ENCODE measurements around the gene VEZF1.
"Not testable (repeated sequence)": the region's sequence is repeated elsewhere in the genome, so short reads cannot be mapped to it uniquely, and the experiment has no call there.

The VEZF1 gene

DNA sequence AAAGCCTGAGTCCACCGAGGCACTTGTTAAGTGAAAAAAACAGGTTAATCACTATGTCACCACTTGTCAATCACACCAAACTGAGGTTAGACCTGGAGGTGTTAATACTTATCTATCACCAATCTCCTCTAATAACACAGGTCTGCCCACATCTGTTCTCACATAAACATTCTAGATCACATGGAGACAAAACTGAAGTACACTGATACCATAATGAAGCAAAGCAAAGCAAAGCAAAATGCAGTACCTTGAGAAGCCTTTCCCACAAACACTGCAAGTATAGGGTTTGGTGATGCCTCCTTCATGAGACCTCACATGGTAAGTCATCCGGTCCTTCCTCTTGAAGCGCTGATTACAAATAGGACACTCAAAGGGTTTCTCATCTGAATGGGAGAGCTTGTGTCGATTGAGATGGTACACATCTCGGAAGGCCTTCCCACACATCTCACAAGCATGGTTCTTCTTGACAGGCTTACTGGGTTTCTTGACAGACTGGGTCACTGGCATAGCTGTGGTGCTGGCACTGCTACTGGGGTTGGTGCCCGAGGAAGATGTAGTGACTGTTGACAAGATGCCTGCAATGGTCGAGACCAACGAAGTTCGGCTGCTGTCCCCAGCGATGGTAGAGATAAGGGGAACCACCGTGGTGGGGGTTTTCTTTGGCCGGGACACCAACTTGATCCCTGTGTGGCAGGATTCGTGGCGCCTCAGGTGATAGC, 5.4 kb downstream of the VEZF1 start:
- no peak for DNase-seq
- intact Hi-C loops (cut with DNase I): no loop called here

DNA sequence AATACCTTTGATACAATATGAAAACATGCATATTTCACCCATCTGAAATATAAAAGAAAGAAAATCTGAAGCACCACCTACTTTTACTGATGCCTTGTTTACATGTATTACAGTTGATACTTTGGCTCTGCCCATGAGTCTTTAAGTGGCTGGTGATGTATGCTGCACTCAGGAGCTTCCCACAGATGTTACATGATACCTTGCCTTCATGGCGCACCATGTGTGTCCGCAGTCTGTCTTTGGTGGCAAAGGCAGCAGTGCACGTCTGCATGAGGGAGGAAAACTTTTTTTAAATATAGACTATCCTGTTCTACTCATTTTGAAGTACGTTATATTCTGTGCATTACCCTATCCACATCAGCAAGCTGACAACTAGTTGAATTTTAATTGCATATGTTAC, 7.5 kb downstream of the VEZF1 start:
- DNase-seq: no peak
- intact Hi-C loops (cut with DNase I): no loop called here

DNA sequence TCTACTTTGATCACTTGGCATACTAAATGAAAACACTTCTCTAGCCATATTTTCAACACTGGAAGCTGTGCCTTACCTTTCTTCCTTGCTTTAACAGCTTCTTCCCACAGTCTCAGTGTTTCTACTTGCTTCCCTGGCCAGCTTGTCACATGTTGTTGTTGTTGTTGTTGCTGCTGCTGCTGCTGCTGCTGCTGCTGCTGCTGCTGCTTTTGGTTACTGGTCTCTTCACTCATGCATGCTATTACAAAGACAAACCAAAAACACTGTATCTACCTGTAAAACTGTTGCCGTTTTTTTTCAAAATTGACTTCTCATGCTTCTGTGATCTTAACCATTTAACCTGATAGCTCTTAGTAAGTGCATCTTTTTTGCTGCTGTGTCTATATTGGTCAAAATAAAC, 9.0 kb downstream of the VEZF1 start:
- intact Hi-C loops (cut with DNase I): no loop called here
- DNase-seq: no peak

- no peak for DNase-seq
- intact Hi-C loops (cut with DNase I): no loop called here
Observed at GRCh38 chr17:57976594-57976993, 11.5 kb downstream of the VEZF1 start.

GRCh38 chr17:57975044-57975443, 13.0 kb downstream of the VEZF1 start:
- DNase-seq: no peak
- intact Hi-C loops (cut with DNase I): no loop called here

DNA sequence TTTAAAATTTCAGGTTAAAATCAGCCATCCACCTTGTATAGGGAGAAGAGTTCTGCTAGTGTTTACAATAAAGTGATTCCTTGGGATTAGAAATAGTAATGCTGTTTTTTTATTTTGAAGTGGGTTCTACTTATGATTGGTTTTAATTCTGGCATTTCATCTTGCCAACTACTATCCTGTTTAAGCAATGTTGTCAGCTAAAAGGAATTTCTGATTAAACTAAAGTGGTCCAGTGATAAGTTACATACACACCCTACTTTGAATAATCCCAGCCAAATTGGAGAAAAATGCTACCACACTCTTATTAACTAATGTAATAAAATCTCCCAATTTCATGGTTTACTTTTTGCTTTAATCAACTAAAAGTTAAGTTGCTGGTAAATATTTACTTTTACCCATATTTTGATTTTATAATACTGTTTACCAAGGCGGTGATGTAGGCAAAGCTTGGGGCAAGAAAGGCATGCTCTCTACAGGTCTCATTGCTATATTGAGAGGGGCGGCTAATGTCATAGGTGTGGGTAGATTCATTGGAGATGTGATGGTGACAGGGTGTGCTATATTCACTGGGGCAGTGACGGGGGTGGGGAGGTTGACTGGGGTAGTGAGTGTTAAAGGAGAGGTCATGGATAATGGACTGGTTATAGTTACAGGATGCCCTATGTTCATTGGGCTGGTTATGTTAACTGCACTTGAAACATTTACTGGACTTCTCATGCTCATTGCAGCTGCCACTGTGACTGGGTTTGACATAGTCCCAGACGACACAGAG, 13.8 kb downstream of the VEZF1 start:
- DNase-seq; intact Hi-C loops (cut with DNase I): not testable (repeated sequence)

GRCh38 chr17:57972151-57972550, 15.9 kb downstream of the VEZF1 start:
- DNase-seq: peak in 1 of 10 donors; percentile 41
- intact Hi-C loops (cut with DNase I): no loop called here

DNA sequence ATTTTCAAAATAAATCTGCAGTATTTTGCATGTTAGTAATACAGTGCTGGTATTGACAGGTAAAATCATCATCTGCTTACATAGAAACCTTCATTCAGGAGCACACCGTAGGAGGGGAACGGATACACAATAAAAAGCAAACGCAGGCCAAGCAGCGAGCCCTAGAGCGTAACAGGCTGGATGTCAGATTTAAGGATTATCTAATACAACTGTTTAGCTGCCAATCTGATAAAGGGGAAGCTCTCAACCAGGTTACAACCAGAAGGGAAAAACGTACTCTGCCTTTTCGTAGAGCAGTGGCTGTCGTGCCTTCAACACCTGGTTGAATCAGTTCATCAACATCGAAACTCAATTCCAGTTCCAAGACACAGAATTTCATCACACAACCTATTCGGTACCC, 16.5 kb downstream of the VEZF1 start:
- DNase-seq: no peak
- intact Hi-C loops (cut with DNase I): no loop called here

DNA sequence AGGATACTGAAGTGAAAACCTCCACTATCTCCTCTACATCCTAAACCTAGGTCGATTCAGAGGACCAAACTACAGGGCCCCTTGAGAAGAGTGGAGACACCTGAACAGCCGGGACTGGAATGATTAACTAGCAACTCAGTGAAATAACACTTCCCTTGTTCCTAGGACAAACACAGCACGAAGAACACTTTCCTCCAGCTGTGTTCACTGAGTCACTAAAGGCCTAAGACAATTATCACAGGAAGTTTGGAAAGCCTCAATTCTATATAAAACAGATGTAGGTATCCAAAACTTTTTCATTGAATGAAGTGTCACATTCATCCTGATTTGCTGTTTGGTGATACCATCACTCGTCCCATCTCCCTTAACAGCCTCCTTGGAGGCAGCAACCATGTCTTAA, 17.3 kb downstream of the VEZF1 start:
- no peak for DNase-seq
- intact Hi-C loops (cut with DNase I): no loop called here

- intact Hi-C loops (cut with DNase I): no loop called here
- DNase-seq: no peak
Observed at GRCh38 chr17:57968456-57968855, 19.6 kb downstream of the VEZF1 start.

GRCh38 chr17:57966875-57967274, 21.2 kb downstream of the VEZF1 start:
- DNase-seq: no peak
- intact Hi-C loops (cut with DNase I): no loop called here

GRCh38 chr17:57966246-57966645, 21.8 kb downstream of the VEZF1 start:
- no peak for DNase-seq
- intact Hi-C loops (cut with DNase I): no loop called here

GRCh38 chr17:57965521-57966160, 22.4 kb downstream of the VEZF1 start:
- intact Hi-C loops (cut with DNase I): no loop called here

GRCh38 chr17:57963149-57963511, 24.9 kb downstream of the VEZF1 start:
- intact Hi-C loops (cut with DNase I): no loop called here
- DNase-seq: no peak

More at GRCh38 chr17:57965521-57966160, 22.4 kb downstream of the VEZF1 start:
- no peak for DNase-seq

- intact Hi-C loops (cut with DNase I): no loop called here
- no peak for DNase-seq
Observed at GRCh38 chr17:57962279-57963148, 25.5 kb downstream of the VEZF1 start.

DNA sequence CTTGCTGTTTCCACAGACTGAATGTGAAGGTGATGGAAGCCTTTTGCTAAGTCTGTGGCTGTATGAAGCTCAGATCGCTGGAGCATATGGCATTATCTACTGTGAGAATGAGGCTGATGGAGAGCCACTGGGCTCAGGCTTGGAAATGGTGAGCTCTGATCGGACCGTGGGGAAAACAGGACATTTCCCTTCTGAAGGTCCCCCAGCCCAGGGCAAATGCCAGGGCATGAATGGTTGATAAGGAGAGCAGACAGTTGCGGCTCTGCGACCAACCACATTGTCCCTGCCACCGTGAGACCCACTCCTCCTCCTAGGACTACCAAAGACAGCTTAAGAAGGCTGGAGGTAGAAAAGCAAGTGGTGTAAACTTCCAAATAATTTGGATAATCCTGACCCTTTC, 28.1 kb downstream of the VEZF1 start:
- DNase-seq: no peak
- intact Hi-C loops (cut with DNase I): no loop called here

DNA sequence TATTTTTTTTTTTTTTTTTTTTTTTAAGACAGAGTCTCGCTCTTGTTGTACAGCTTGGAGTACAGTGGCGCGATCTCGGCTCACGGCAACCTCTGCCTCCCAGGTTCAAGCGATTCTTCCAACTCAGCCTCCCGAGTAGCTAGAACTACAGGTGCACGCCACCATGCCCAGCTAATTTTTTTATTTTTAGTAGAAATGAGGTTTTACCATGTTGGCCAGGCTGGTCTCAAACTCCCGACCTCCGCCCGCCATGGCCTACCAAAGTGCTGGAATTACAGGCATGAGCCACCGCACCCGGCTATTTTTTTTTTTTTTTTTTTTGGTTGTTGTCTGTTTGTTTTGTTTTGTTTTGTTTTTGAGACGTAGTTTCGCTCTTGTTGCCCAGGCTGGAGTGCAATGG, 29.7 kb downstream of the VEZF1 start:
- intact Hi-C loops (cut with DNase I); DNase-seq: not testable (repeated sequence)

DNA sequence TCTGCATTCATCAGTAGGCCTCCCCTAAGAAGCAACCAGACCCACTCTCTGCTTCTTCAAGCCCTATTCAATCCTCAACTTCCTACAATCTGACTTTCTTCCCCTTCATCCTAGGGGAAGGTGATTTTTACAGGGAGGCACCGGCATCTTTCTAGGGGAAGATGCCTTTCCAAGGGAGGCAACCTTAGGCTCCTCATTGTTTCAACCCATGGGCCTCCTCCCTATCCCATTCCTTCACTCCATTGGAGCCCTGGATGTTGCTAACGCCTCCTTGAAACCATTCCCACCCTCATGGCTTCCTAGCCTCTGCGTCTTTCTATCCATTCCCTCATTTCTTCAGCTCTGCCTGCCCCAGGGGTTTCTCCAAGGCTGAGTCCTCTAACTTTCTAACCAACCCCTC, 30.2 kb downstream of the VEZF1 start:
- DNase-seq: no peak
- intact Hi-C loops (cut with DNase I): no loop called here

- intact Hi-C loops (cut with DNase I): no loop called here
- peak in 2 of 10 donors; percentile 2 to 12 for DNase-seq
Observed at GRCh38 chr17:57957120-57957850, 30.8 kb downstream of the VEZF1 start.
